Measurements from ENCODE around the gene FASTK.
A peak's percentile ranks its signal among the peaks of the same experiment; 100 is the strongest.

The FASTK gene

DNA sequence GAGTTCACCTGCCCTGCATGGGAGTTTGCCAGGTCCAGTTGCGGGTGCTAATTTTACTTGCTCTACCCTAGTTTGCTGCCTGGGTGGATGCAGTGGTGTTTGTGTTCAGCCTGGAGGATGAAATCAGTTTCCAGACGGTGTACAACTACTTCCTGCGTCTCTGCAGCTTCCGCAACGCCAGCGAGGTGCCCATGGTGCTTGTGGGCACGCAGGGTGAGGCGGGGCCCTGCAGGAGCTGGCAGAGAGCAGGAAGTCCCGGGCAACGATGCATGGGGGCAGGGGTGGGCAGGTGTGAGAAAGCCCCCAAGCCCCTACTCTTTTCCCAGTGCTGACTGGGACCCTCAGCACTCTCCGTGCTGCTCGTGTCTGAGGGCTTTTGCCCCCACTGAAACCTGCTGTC is 37.0 kb upstream of the FASTK start:
- DNase-seq, result peak; percentile 50

GRCh38 chr7:151116603-151117440 is 36.2 kb upstream of the FASTK start:
- DNase-seq, result no peak

DNA sequence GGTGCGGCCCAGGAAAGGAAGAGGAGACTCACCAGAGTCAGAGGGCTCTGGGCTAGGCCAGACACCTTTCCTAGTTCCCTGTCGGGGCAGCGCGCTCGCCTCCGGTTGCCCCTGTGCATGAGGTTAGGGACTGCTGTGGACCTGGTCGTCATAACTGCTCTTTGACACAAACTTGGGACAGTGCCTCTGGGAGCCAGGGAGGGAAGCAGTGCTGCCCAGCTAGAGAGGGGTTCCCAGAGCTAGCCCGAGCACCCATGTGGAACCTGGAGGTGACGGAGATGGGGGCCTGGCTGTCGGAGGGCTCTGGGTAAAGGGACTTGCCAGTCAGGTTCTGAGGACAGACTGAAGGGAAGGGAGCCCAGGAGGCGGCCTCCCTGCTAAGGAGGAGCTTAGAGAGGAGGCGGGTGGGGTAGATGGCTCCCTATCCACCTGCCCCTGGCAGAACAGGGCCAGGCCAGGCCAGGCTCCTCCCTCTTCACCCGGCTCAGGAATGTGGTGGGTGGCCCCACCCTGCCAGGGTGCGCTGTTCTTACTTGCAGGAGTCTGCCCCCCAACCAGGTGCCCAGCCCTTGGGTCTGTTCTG is 35.3 kb upstream of the FASTK start:
- no peak for DNase-seq

DNA sequence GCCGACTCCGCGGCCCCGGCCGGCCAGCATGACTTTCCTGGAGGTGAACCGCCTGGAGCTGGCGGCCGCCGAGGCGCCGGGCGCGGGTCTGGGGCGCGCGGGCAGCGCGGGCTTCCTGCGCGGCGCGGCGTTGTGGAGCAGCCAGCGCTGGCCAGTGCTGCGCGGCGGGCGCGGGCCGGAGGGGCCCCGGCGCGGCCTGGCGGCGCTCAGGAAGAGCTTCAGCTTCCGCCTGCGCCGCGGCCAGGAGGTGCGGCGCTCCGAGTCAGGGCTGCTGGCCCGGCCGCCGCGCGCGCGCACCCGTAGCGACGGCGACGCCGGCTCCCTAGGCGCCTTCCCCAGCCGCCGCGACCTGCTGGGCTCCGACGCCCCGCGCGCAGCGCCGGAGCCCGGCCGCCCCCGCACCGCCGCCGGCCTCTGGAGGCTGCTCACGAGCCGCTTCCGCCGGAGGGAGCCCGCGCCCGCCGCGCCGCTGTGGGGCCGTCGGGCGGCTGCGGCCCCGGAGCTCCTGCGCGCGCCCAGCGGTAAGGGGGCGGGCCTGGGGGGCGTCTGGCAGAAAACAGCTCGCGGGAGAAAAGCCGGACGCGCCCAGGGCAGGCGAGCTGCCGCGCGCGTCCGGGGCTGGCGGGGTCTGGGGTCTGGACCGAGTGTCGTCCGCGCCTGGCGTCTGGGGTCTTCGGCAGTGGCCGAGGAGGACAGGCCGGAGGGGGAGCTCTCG is 34.7 kb upstream of the FASTK start:
- peak; percentile 23 for DNase-seq

DNA sequence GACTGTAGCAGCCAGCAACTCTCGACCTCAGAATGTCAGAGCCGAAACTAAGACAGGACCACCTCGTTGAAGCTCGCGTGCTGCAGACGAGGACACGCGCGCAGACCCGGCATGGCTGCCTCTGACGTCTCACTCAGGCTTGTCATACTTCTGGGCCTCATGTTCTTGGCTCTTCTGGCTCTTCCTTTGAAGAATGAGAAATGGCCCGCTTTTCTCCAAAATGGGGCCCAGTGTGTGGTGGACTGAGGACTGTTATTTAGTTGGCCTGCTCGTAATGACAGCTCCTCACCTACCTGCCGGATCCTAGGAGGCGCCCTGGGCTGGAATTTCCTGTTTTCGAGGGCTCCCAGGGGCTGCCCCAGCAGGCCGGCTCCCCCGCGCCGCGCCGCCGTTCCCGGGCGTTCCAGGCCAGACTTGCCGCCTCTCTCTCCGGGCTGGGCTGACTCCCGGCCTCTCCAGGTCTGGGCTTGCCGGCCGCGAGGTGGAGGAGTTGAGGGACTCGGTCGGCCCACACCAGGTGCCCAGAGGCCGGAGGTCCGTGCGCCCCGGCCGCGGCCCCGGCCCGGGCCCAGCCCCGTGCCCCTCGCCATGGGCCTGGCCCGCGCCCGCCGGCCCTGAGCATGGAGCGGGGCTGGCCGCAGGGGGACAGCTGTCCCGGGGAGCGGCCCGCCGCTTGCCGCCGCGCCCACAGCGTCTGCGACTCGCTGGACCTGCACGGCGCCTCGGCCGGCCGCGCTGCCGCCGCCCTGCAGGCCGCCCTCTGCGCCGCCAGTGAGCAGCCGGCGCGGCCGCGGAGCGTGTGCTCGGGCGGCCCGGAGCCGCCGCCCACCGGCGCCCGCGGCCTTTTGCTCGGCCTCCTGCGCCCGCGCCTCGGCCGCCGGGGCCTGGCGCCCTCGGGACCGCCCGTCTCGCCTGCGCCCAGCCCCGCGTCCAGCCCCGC is 33.8 kb upstream of the FASTK start:
- no peak for DNase-seq

DNA sequence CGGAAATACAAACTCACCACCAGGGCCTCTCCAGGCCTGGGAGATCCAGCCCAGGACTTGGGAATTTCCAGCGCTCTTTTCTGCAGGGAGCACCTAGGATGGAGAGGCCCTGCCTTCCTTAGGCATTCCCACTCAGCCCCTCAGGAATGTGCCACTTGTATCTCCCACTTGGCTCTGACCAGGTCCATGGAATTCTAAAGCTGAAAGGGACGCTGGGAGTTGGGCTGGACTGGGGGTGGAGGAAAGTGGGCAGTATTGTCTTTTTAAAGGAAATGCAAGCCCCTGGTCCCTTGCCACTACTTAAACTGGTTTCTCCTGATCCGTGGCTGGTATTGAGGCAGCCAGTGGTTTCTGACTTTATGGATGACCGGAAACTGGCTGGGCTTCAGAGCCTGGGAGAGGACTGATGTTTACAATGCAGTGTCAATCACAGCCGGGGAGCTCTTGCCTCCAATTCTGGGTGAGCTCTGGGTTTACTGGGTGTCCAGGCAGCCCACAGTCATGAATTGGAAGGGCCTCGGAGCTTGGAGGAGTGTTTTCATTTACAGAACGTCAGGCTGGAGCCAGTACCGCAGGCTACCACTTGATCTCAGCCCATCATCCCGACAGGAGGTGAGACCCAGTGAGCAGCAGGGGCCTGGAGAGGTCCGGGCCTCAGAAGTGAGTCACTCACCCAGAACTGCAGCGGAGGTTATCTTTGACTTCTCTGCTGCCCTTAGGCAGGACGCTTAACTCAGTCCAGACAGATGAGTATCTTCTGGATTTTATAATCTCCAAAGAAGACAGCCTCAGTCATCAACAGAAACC is 32.9 kb upstream of the FASTK start:
- no peak for DNase-seq

- DNase-seq, result peak; percentile 79
These were observed 30.5 kb upstream of the FASTK start for GRCh38 chr7:151110941-151111645.

DNA sequence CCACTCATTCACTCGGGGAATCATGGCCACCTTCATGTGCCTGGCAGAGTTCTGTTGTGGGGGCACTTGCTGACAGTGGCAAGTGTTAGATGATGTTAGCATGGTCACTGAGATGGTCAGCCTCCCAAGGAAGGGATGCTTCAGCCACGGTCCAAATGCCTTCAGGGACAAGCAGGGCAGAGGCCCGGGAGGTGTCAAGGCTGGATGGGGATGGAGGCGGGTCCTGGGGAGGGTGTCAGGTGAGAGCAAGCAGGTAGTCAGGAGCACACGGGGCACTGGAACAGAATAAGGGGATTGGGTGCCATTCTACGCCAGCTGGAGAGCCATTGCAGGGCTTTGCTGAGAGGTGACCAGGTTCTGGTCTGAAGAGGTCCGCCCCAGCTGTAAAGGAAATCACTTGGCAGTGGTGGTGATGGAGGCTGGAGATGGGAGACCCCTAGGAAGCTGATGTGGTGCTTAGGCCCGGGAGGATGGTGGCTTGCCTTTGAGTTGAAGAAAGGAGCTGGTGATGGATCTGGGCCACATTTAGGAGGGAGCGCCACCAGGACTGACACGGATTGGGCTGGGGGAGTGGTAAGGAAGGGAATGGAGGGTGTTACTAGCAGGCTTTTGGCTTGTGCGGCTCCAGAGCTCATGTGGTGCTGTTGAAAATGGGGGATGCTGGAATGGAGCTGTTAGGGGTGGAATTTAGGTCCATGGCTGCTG is 29.8 kb upstream of the FASTK start:
- no peak for DNase-seq

DNA sequence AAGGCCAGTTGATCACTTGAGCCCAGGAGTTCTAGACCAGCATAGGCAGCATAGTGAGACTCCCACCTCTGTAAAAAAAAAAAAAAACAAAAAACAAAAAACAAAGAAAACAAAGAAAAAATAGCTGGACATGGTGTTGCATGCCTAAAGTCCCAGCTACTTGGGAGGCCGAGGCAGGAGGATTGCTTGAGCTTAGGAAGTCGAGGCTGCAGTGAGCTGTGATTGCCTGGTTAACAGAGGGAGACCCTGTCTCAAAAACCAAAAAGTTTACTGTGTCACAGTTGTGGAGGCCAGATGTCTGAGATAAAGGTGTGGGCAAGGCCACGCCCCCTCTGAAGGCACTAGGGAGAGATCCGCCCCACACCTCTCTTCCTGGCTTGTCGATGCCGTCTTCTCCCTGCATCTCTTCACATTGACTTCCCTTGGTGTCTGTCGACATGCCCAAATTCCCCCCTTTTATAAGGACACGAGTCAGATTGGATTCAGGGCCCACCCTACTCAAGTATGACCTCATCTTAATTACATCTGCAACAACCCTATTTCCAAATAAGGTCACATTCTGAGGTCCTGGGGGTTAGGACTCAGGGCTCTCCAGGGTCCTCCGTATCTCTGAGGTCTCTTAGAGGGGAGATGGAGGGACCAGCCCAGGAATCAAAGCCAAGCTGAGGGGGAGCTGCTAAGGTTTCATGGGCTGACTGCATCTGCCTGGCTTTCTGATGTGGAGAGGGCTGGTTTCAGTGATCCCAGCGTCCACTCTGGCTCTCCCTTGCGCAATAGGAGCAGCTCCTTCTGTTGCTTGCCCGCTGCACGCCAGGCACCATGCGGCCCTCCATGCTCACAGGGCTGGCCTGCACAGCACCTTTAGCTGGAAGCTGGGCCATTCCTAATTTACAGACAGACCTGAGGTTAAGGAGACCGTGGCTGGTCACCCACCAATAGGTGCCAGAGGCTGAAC is 28.8 kb upstream of the FASTK start:
- DNase-seq, result no peak

DNA sequence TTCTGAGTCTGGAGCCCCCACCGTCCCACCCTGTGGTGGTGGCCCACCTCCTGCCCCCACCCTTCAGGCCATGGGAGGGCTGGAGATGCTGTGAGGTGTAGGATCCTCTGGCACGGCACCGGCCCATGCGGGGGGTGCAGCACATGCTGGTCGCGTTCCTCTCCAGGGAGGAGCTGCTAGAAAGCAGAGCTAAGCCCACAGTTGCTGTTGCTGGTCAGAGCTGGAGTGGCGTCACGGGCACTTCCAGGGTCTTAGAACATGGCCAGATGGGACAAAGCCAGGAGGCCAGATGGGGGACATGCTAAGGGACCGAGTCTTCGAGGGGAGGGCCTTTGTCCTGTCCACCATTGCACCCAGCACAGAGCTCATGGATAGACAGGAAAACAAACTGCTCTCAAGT is 27.3 kb upstream of the FASTK start:
- no peak for DNase-seq

DNA sequence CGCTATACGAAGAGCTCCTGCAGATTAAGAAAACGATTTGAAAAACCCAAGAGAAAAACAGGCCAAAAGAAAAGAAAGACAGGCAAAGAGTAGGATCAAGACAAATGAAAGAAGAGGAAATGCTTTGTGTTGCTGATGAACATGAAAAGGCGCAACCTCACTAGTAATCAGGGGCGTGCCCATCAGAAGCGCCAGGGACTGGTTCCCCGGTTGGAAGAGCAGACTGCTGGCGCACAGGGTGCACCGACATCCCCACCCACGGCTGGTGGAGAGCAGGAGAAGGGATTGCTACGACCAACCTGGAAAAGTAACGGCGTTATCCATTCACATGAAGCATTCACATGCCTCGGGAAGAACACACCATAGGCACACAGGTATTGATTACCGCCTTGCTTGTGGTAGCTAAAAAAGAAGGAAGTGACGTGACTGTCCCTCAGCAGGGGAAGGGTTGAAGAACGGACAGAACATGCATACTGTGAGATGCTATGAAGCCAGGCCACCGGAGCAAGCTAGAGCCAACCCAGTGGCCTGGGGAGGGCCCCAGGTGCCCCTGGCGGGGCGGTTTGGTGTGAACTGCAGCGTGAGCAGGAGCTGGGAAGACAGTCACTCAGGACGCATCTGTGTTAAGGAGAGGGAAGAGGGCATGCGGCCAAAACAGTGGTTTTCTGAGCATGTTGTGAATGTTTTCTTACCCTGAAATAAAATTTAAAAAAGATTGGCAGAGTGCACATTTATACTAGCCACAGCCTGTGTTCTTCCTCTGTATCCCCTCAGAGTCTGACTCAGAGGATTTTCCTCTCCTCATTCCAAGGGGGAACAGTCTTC is 24.0 kb upstream of the FASTK start:
- DNase-seq, result no peak

DNA sequence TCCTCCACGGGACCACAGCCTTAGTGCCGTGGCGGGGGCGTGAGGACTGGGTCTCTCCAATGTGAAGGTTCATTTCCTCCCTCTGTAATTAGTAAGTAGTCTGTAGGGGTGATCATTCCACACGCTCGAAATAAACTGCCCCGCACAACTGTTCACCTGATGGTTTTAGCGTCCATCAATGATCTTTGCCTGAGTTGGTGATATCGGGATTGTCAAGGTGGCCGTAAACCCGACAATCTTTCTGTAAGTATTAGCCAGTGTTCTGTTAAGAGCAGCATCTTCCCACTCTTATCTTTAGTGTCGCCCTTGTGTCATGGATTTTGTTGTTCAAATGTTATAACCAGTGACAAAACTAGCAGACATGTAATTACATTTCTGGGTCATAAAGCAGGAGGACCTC is 23.4 kb upstream of the FASTK start:
- no peak for DNase-seq

DNA sequence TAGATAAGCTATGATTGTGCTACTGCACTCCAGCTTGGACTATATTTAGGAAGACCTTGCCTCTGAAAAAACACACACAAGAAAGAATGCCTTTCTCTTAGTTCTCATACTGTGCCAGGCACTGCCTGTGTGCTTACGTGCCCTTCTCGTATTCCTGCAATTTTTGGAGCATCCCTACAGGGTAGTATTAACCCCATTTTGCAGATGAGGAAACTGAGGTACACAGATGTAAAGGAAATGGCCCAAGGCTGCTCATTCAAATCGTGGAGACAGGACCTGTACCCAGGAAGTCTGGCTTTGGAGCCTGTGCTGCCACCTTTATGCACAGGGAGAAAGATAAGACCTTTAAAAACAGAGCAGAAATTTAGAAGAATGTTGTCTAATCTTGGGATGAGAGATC is 22.4 kb upstream of the FASTK start:
- DNase-seq, result no peak

GRCh38 chr7:151101621-151102396 is 21.2 kb upstream of the FASTK start:
- no peak for DNase-seq

DNA sequence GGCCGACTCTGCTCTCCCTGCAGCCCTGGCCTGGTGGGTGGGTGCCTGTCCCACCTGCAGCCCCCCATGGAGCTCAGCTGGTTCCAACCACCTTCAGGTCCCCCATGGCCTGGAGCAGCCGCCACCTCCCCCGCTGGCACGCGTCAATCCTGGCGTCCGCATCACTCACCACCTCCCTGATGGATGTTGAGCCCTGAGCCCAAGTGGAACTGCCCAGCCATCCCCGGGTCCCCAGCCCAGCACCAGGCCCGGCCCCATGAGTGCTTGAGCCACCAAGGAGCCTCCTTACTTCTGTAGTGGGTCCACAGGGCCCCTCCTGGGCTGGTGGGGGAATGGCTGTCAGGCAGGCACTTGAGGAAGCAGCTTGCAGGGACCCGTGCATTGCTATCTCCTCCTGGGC is 20.3 kb upstream of the FASTK start:
- no peak for DNase-seq

DNA sequence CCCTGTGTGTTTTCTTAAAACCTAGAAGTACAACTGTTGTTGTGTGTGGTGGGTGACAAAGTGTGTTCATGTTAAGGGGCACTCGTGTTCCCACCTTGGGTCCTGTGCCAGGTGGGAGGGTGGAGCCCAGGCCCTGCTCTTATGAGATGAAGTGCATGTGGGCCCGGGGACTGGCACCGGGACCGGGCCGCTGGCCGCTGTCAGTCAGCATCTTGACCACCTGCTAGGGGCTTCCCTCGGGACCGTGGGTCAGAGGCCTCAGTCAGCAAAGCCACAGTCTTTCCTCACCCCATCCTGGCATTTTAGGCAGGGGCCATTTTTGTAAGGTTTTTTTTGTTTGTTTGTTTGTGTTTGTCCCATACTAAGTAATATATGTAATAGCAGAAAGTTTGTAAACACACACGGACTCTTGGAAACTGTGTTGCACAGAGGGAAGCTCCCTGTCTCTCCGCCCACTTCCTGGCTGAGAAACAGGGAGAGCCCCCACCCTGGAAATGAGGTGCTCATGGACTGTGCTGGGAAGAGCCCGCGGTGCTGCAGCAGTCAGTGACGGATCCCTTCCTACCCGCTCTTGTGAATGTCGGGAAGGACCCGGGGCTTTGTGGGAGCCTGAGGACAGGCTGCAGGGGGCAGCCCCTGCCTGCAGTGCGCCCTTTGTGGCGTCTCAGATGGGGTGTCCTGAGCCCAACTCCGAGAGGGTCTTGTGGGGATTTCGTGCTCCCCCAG is 19.0 kb upstream of the FASTK start:
- no peak for DNase-seq
